KOPT-K1 (cell line): ENCODE results near the gene ZNF14.
"Not testable (repeated sequence)": the region's sequence is repeated elsewhere in the genome, so short reads cannot be mapped to it uniquely, and the experiment has no call there.

Source experiments
- H3K27ac ChIP-seq: fragments of 200-600 bp; sonication (generic); 2 replicates; pipeline ENCODE4 v1.5.1; 2016; ENCODE audit warnings: antibody characterized with exemption, mild to moderate bottlenecking, low read depth, low read length; ENCODE audit not compliant: poor library complexity, severe bottlenecking
- H3K36me3 ChIP-seq: fragments of 200-600 bp; sonication (generic); 2 replicates; pipeline ENCODE4 v1.5.1; 2017; ENCODE audit warnings: antibody characterized with exemption, mild to moderate bottlenecking, low read length, moderate library complexity; ENCODE audit not compliant: insufficient read depth
- H3K9me3 ChIP-seq: fragments of 200-600 bp; sonication (generic); 2 replicates; pipeline ENCODE4 v1.5.1; 2017; ENCODE audit warnings: antibody characterized with exemption, low read length, mild to moderate bottlenecking; ENCODE audit not compliant: insufficient read depth, poor library complexity, severe bottlenecking

The ZNF14 gene

GRCh38 chr19:19737559-19738332 lies 4.8 kb upstream of the ZNF14 start:
- Histone ChIP-seq H3K27ac (no peak overlapping the region), H3K36me3 (no peaks in the 10 kb centered on the region), H3K9me3 (peaks cover 10% of the 10 kb centered on the region)

GRCh38 chr19:19721896-19722295 lies 11.0 kb downstream of the ZNF14 start:
- H3K27ac ChIP-seq = no peak overlapping the region
- peaks cover 86% of the 10 kb centered on the region for H3K9me3 ChIP-seq
- H3K36me3 ChIP-seq = peaks cover 24% of the 10 kb centered on the region

- peaks cover 40% of the 10 kb centered on the region for H3K36me3 ChIP-seq
- peaks cover 89% of the 10 kb centered on the region for H3K9me3 ChIP-seq
- no peak overlapping the region for H3K27ac ChIP-seq
Observed at GRCh38 chr19:19719798-19720197, 13.1 kb downstream of the ZNF14 start.

- no peak overlapping the region for H3K27ac ChIP-seq
Observed at GRCh38 chr19:19711934-19712828, 20.7 kb downstream of the ZNF14 start.

GRCh38 chr19:19711306-19711933 lies 21.5 kb downstream of the ZNF14 start:
- Histone ChIP-seq H3K27ac (no peak overlapping the region), H3K36me3 (peaks cover 88% of the 10 kb centered on the region), H3K9me3 (peaks cover 100% of the 10 kb centered on the region)

More at GRCh38 chr19:19711934-19712828, 20.7 kb downstream of the ZNF14 start:
- peaks cover 96% of the 10 kb centered on the region for H3K36me3 ChIP-seq
- peaks cover 100% of the 10 kb centered on the region for H3K9me3 ChIP-seq

GRCh38 chr19:19710506-19710905 lies 22.4 kb downstream of the ZNF14 start:
- H3K36me3 ChIP-seq = peaks cover 80% of the 10 kb centered on the region
- no peak overlapping the region for H3K27ac ChIP-seq
- peaks cover 100% of the 10 kb centered on the region for H3K9me3 ChIP-seq

GRCh38 chr19:19704836-19705235 lies 28.1 kb downstream of the ZNF14 start:
- Histone ChIP-seq H3K9me3 (peaks cover 92% of the 10 kb centered on the region), H3K27ac (no peak overlapping the region), H3K36me3 (peaks cover 24% of the 10 kb centered on the region)

- not testable (repeated sequence) for H3K36me3 ChIP-seq, H3K27ac ChIP-seq
- peaks cover 62% of the 10 kb centered on the region for H3K9me3 ChIP-seq
Observed at GRCh38 chr19:19700493-19700892, 32.4 kb downstream of the ZNF14 start.

- Histone ChIP-seq H3K36me3 (no peaks in the 10 kb centered on the region), H3K9me3 (peaks cover 38% of the 10 kb centered on the region), H3K27ac (no peak overlapping the region)
Observed at GRCh38 chr19:19697589-19697988, 35.3 kb downstream of the ZNF14 start.

- peaks cover 33% of the 10 kb centered on the region for H3K9me3 ChIP-seq
- H3K27ac ChIP-seq = no peak overlapping the region
- H3K36me3 ChIP-seq = no peaks in the 10 kb centered on the region
Observed at GRCh38 chr19:19696386-19696785, 36.5 kb downstream of the ZNF14 start.

GRCh38 chr19:19691683-19692082 lies 41.2 kb downstream of the ZNF14 start:
- Histone ChIP-seq H3K27ac (no peak overlapping the region), H3K9me3 (peaks cover 20% of the 10 kb centered on the region), H3K36me3 (peaks cover 8% of the 10 kb centered on the region)

GRCh38 chr19:19689023-19689422 lies 43.9 kb downstream of the ZNF14 start:
- H3K36me3 ChIP-seq = peaks cover 16% of the 10 kb centered on the region
- peaks cover 45% of the 10 kb centered on the region for H3K9me3 ChIP-seq
- not testable (repeated sequence) for H3K27ac ChIP-seq

GRCh38 chr19:19687090-19687489 lies 45.8 kb downstream of the ZNF14 start:
- H3K9me3 ChIP-seq = peaks cover 65% of the 10 kb centered on the region
- peaks cover 36% of the 10 kb centered on the region for H3K36me3 ChIP-seq
- H3K27ac ChIP-seq = no peak overlapping the region

GRCh38 chr19:19686580-19686979 lies 46.3 kb downstream of the ZNF14 start:
- peaks cover 65% of the 10 kb centered on the region for H3K9me3 ChIP-seq
- peaks cover 41% of the 10 kb centered on the region for H3K36me3 ChIP-seq
- no peak overlapping the region for H3K27ac ChIP-seq

- H3K27ac ChIP-seq = not testable (repeated sequence)
- Histone ChIP-seq H3K9me3 (peaks cover 66% of the 10 kb centered on the region), H3K36me3 (peaks cover 45% of the 10 kb centered on the region)
Observed at GRCh38 chr19:19686119-19686518, 46.8 kb downstream of the ZNF14 start.
